Heart right ventricle (tissue), 16 donors: Measurements from ENCODE around the gene ENOX1. TPM values are rescaled to one million over a fixed set of nuclear protein-coding genes. Genes with fewer than 3 reads are reported as not detected.
A peak's percentile ranks its signal among the peaks of the same experiment; 100 is the strongest.

Experiments
- ATAC-seq, 8 donors: fragments of 200-7000 bp; cut with Tn5 transposase; one replicate each; pipeline ENCODE4 v1.9.1; 2020; ENCODE audit warnings: mild to moderate bottlenecking in 8 of 8, moderate library complexity in 8 of 8, moderate number of reproducible peaks in 1 of 8
- DNase-seq, 2 donors: peaks; one replicate each; pipeline ENCODE4 v3.0.0-alpha.2; 2020
- H3K27ac ChIP-seq, 10 donors: fragments of 200-600 bp; sonication (generic) in 2 of 10; one replicate each; pipeline versions ENCODE4 v1.5.0 to v1.8.0; 2020 to 2022; ENCODE audit warnings: mild to moderate bottlenecking in 3 of 10
- H3K27me3 ChIP-seq, 7 donors: fragments of 200-600 bp; one replicate each; pipeline ENCODE4 v1.8.0; 2021 to 2022; ENCODE audit warnings: mild to moderate bottlenecking in 2 of 7
- H3K36me3 ChIP-seq, 9 donors: fragments of 200-600 bp; sonication (generic) in 1 of 9; one replicate each; pipeline versions ENCODE4 v1.5.0 to v1.8.0; 2020 to 2022; ENCODE audit warnings: mild to moderate bottlenecking in 2 of 9
- H3K4me1 ChIP-seq, 9 donors: fragments of 200-600 bp; sonication (generic) in 1 of 9; one replicate each; pipeline versions ENCODE4 v1.5.0 to v1.8.0; 2020 to 2022; ENCODE audit warnings: mild to moderate bottlenecking in 4 of 9
- H3K4me3 ChIP-seq, 10 donors: fragments of 200-600 bp; sonication (generic) in 2 of 10; one replicate each; pipeline versions ENCODE4 v1.5.0 to v1.8.0; 2020 to 2022; ENCODE audit warnings: mild to moderate bottlenecking in 7 of 10, moderate library complexity in 2 of 10
- H3K9me3 ChIP-seq, 11 donors: fragments of 200-600 bp in 10 of 11; sonication (generic) in 2 of 11; one replicate each; pipeline versions ENCODE4 v1.5.0 to v1.8.0; 2013 to 2022; ENCODE audit warnings: mild to moderate bottlenecking in 2 of 11, control low read depth in 1 of 11, moderate library complexity in 1 of 11
- CTCF ChIP-seq, 9 donors: fragments of 200-600 bp; sonication (generic) in 2 of 9; IDR thresholded peaks; one replicate each; pipeline versions ENCODE4 v1.5.0 to v1.8.0; 2021 to 2022; ENCODE audit warnings: antibody characterized with exemption in 9 of 9, mild to moderate bottlenecking in 5 of 9, moderate library complexity in 1 of 9
- WGBS, 2 donors: extraction: QIAGEN DNeasy Blood & Tissue Kit; methylation state at CpG; one replicate each; pipeline ENCODE4 v1.1.7; 2013; ENCODE audit warnings: inconsistent platforms in 1 of 2; 5-methylcytosine and 5-hydroxymethylcytosine counted together
- intact Hi-C, 10 donors: fragments of 100-400 bp; cut with DNase I; formaldehyde crosslinking; loops; one replicate each; pipeline versions ENCODE4 v1.11.1 to v1.14.2; 2022
- polyA plus RNA-seq, 2 donors: library from polyadenylated mRNA; stranded (reverse); fragments of 200-250 nt; gene quantifications; one replicate each; pipeline ENCODE4 v1.2.3, GENCODE V29; 2013
- total RNA-seq, 10 donors: library from RNA; stranded (reverse); fragmentation: NEBNext Ultra II Directional in 3 of 10; extraction: Animal tissue kit (Norgen Biotek cat#: 25700) in 3 of 10; gene quantifications; one replicate each; pipeline versions ENCODE4 v1.2.1 to v1.2.4, GENCODE V29; 2021 to 2023
- donor health status: Arrhythmogenic right ventricular cardiomyopathy.
- donor health status: ischemic (EF 13 %, LVEDD 7.1; RV severe dilation, severe dysfunction).
- donor health status: healthy with polysubstance abuse.
- donor health status: DM: no; HTN: yes; CAD: no.
- donor health status: DM: no; HTN: no; CAD: no.
- donor health status: ischemic (EF 25% LVEDD 6.9; RV normal size, moderate dysfunction).
- donor health status: ischemic (EF 25% LVEDD 5.7; RV mildly dilated, moderate dysfunction).
- donor health status: healthy.
- donor health status: DM: yes; HTN: yes; CAD: no.
- donor health status: Ischemic cardiomyopathy.
- donor health status: ischemic (EF 35%, LVEDD 5.7; RV mildly dilated, moderate dysfunction).
- donor health status: nonischemic (EF 11% LVEDD 7.7; RV severe dilation, severe dysfunction).
- donor health status: DM: yes; HTN: yes; CAD: no.
- donor health status: PGD.
- donor health status: ischemic (EF 29% LVEDD 5.4; RV normal size, mild dysfunction).
- donor health status: nonischemic (EF 23%, LVEDD 6.1; RV moderate dilation, normal function).

ENOX1 gene
- total and polyA plus RNA-seq, 12 donors, result 2.0 to 10.4 (median 7.1) TPM

DNA sequence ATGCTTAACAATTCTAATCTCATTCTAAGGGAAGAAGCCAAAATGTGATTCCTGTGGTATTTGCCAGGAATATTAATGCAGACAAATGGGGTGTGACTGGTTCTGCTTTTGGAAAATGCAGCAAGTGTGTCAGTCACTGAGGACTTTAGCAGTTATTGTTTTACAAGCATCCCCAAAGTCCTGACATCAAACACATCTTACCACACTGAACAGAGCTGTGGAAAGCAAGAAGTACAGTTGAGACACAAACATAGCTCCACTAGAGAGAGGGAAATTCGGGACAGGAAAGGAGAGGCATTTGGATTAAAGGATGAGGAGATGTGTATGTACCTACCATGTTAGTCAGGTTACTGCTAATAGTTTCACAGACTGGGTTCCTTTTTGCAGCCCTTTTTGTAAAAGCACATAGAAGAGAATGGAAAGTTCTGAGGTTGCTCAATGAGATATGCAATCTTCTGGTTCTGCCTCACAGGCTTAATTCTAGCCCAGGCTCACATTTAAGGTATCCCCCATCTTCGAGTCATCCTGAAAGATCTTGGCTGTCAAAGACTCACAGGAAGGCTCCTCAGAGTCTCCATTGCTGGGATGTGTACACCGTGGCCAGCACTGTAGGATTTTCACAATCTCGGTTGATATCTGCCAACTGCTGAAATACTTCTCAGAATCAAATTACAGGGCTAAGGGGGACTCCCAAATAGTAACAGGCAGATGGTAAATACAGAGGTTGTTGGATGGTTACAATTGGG is 446.8 kb downstream of the ENOX1 start:
- intact Hi-C loops, result loop anchor here in 1 of 10 donors (5.0 kb wide), 1 partner anchor 63 kb away; no protein-coding TSS in a partner anchor
- Histone ChIP-seq H3K9me3 (no peaks in the 10 kb centered on the region), H3K4me1 (peaks cover 0 to 13% (median 6%) of the 10 kb centered on the region in 9 donors), H3K36me3 (no peaks in the 10 kb centered on the region), H3K4me3 (no peak overlapping the region), H3K27me3 (no peaks in the 10 kb centered on the region), H3K27ac (no peak overlapping the region)
- WGBS, 2 donors, result 87 to 90% methylated on average over 4 of the region's 4 CpGs
- DNase-seq (no peak), ATAC-seq (no peak)
- no peak for TF ChIP-seq CTCF (IDR thresholded peaks at IDR 0.05)

GRCh38 chr13:43339145-43339804 is 447.5 kb downstream of the ENOX1 start:
- H3K9me3 ChIP-seq, result no peaks in the 10 kb centered on the region
- peaks cover 0 to 13% (median 6%) of the 10 kb centered on the region in 9 donors for H3K4me1 ChIP-seq
- WGBS, 2 donors, result 84 to 89% methylated on average over 7 of the region's 7 CpGs
- H3K27me3 ChIP-seq, result no peaks in the 10 kb centered on the region
- intact Hi-C loops, result loop anchor here in 1 of 10 donors (5.0 kb wide), 1 partner anchor 62 kb away; no protein-coding TSS in a partner anchor
- DNase-seq, result no peak
- H3K36me3 ChIP-seq, result no peaks in the 10 kb centered on the region
- no peak for ATAC-seq
- TF ChIP-seq CTCF (IDR thresholded peaks at IDR 0.05), result no peak
- H3K4me3 ChIP-seq, result no peak overlapping the region
- no peak overlapping the region for H3K27ac ChIP-seq

DNA sequence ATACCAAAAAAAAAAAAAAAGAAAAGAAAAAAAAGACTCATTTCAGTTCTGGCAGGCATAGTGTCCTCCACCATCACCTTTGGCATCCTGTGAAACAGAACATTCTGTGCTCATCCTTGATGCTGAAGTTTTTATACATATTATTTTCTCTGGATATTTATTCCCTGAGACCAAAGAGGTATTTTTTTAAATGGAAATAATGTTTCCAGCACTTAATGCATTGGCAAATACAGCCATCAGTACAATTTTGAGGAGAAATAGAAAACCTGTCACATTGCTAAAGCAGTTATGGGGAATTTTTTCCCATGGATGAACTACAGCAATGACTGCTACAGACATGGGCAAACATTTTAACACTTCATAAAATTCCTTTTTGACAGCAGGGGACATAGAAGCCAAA is 451.0 kb downstream of the ENOX1 start:
- ATAC-seq (no peak), DNase-seq (no peak)
- Histone ChIP-seq H3K9me3 (no peaks in the 10 kb centered on the region), H3K36me3 (no peaks in the 10 kb centered on the region), H3K27me3 (no peaks in the 10 kb centered on the region), H3K4me3 (no peak overlapping the region), H3K4me1 (peaks cover 0 to 20% (median 6%) of the 10 kb centered on the region in 9 donors), H3K27ac (no peak overlapping the region)
- no peak for TF ChIP-seq CTCF (IDR thresholded peaks at IDR 0.05)
- intact Hi-C loops, result loop anchor here in 1 of 10 donors (5.0 kb wide), 1 partner anchor 58 kb away; no protein-coding TSS in a partner anchor

- H3K4me1 ChIP-seq, result peaks cover 0 to 21% (median 6%) of the 10 kb centered on the region in 9 donors
- no peak overlapping the region for H3K4me3 ChIP-seq
- H3K27ac ChIP-seq, result no peak overlapping the region
- 60 to 80% methylated on average over 3 of the region's 3 CpGs for WGBS, 2 donors
- no peak for TF ChIP-seq CTCF (IDR thresholded peaks at IDR 0.05)
- ATAC-seq (peak in 4 of 8 donors; percentile 24 to 73 (median 38)), DNase-seq (no peak)
- H3K9me3 ChIP-seq, result no peaks in the 10 kb centered on the region
- no peaks in the 10 kb centered on the region for H3K27me3 ChIP-seq
- H3K36me3 ChIP-seq, result no peaks in the 10 kb centered on the region
- intact Hi-C loops, result no loop called here
Observed at GRCh38 chr13:43333176-43333575, 453.6 kb downstream of the ENOX1 start.
